Fibroblast of gingiva (primary cell): ENCODE data around the gene CSRP2.

Experiments
- DNase-seq: peaks from one replicate; pipeline ENCODE4 v3.0.0-alpha.2; 2011; ENCODE audit warnings: low read depth

Gene CSRP2

DNA sequence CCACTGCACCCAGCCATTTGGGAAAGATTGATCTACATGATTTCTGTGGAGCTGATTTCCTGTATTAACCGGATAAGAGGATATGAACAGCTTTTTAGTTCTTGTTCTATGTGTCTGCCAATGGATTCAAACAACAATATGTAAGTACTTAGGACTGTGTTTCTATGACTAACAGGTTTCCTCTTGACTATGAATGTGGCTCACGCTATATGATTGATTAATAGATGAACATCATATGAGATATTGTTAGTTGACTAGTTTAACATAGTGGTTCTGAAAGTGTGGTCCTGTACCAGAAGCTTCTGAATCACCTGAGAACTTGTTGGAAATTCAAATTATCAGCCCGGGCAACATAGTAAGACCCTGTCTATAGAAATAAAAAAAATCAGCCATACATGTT is 12.8 kb upstream of the CSRP2 start:
- no peak for DNase-seq

DNA sequence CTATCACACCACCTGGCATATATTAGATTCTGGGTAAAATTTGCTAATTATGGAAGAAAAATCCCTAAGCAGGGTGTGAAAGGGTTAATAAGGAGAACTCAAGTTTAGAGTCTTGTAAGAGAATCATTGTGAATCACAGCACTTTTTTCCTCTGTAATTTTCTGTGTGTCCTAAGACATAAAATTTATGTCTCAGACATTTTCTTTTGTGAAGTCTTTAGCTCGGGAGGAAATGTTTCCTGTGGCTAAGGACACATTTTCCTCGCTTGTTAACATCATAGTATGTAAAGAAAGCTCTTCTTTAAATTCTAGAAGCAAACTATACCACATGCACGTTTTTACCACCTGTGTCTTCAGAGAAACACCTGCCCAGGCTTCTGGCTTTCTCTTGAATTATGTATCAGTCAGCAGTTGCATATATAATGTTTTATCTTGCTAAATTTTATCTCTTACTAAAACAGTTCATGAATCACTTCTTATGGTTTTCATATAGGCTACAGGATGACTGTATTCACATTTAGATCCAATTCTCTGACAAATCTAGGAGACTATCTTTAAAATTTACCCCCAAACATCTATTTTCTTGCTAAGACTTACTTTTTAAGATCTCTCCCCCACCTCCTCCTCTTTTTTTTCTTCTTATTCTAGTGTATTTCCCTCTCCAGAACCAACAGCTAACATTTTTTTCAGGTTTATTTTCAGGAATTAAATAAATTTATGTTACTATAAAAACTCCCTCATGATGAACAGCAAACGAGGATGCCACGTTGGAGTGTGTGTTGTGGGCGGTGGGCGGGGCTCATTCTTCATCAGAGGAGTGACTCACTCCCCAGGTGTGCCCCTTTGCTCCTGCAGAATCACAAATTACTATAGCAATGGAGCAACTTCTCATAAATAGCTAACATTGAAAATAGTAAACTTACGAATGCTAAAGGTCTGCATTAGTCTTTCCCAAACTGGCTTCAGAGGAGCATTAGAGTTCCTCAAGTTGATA is 11.6 kb upstream of the CSRP2 start:
- no peak for DNase-seq

DNA sequence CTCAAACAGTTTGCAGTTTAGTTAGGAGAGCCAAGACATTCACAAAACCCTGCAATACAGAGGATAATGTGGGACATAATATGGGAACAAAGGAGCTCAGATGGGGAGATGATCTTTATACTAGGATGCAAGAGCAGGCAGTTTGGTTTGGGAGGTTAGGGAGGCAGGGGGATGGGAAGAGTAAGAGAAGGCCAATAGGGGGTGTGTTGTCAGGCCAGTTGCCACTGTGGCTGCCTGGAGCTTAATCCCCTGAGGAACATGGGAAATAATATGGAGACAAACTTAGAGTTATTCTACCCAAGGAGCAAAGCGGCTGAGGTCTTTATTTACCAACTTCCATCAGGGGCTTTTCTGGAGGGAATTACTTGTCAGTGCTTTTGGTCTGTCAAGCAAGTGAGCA is 10.0 kb upstream of the CSRP2 start:
- no peak for DNase-seq

DNA sequence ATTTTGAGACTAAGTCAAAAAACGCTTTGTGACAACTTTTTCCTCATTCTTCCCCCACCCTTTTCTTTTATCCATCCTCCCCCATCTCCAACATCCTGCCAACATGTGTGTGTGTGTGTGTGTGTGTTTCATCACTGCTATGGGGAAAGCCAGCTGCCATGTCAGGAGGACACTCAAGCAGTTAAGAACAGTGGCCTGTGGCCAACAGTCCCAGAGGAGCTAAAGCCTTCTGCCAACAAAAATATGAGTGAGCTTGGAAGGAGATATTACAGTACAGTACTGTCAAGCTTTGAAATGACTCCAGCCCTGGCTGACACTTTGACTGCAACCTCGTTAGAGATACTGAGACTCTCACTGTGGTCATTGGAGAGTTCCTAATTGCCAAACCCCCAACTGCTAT is 5.0 kb upstream of the CSRP2 start:
- DNase-seq, result peak; percentile 89

DNA sequence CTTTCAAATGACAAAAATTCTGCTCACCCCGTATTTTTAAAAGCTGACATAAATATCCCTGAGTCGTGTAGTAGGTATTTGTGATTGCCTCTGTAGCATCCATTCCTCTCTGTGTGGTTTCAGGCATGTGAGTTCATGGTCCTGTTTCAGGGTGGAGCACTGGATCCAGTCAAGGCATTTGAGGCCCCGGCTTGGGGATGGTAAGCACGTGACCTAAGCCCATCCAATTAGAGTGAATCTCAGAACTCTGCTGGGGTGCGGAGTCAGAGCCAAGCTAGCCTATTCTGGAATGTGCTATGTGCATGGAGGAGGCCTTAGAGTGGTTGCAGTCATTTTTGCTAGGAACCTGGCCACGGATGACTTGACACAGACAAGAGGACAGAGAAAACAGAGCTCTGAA is 4.3 kb upstream of the CSRP2 start:
- peak; percentile 21 for DNase-seq

DNA sequence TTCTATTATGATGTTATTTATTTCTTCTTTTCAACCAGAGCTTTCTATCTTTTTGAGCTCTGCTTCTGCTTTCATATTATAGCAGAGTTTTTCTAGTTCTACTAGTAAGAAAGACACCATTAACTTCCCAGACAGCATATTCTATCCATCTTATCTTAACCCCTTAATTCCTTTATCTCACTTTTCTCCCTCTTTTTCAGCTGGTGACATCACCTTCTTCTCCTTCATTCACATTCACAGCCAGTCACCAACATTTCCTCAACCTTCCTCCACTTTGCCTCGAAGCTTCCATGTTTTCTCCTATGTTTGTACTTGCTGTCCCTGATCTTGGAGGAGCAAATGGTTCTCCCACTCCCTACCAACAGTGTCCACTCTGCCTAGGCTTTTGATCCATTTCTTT is 3.5 kb upstream of the CSRP2 start:
- no peak for DNase-seq

GRCh38 chr12:76881142-76881541 is 2.3 kb upstream of the CSRP2 start:
- DNase-seq, result no peak

GRCh38 chr12:76880519-76881023 is 1.8 kb upstream of the CSRP2 start:
- no peak for DNase-seq

GRCh38 chr12:76879710-76880518 is 1.1 kb upstream of the CSRP2 start:
- no peak for DNase-seq

DNA sequence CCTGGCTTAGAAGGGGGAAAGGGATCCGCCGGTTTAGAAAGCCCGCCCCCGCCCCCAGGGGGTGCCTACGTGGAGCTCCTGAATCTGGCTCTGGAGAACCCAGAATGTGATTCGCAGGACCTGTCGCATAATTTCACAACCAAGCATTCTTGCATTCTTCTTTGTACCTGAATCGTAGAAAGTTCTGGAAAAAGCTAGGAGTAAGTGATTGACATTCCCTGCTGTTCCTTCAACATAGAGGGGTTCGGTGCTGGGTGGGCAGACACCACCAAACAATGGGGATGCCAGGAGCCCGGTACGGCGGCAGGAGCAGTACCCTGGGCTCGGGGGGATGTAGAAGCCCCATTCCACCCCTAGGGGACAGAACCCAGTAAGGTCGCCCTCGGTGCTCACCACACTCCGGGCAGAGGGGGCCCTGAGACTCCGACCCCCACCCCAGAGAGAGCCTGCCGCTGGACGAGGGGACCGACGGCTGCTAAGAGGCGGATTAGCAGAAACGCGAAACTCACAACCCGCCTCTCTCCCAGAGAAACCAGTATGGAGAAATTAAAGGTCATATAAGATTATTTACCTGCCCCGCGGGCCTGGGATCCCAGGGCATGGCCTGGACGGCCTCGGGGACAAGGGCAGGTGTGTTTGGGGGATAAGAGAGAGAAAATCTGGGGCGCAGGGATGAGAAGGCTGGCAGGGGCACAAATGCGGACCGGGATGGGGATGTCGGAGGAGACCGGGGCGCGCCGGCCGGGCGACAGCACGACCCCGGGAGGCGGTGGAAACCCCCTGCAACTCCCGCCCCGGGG is 520 bp downstream of the CSRP2 start:
- DNase-seq, result no peak

DNA sequence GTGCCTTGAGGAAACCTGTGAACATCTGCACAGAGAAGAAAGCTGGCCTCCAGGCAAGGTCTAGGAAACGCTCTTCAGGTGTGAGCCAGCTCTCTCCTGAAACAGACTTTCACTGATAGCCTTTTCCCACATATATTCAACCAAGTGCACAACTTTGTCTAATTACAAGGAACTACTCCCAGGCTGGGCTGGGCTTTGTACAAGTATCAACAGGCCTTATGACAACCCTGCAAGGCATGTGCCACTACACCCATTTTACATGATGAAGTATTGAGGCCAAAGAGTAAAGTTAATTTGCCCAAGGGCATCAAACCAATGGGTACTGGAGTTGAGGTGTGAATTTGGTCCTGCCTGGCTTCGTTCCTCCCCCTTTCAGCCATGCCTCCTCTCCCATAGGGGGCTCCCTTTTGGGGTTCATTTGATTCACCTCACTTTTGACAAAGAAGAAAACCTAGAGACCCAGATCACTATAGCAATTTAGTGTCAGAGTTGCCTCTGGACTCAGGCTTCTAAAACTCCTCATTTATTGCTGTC is 2.1 kb downstream of the CSRP2 start:
- no peak for DNase-seq

DNA sequence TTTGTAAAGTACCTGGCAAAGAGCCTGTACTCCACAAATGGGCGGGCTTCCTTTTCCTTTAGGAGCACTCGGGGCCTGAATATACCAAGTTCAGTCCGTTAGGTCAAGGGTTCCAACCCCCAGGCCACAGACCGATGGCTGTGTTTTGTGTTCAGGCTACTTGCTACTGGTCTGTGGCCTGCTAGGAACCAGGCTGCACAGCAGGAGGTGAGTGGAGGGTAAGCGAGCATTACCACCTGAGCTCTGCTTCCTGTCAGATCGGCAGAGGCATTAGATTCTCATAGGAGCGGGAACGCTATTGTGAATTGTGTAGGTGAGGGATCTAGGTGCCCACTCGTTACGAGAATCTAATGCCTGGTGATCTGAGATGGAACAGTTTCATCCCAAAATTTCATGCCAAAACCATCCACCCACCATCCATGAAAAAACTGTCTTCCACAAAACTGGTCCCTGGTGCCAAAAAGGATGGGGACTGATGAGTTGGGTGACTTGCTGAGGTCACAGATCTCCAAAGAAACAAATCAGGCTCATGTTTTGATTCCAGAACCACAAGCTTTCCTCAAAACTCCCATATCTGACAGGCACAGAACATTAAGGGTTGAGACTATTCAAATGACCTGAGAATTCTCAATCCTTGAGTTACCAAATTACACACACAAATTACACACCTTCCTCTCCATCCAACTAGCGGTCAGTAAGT is 4.2 kb downstream of the CSRP2 start:
- DNase-seq, result no peak

- DNase-seq, result peak; percentile 7
Measured at GRCh38 chr12:76874027-76874426, 4.8 kb downstream of the CSRP2 start.

DNA sequence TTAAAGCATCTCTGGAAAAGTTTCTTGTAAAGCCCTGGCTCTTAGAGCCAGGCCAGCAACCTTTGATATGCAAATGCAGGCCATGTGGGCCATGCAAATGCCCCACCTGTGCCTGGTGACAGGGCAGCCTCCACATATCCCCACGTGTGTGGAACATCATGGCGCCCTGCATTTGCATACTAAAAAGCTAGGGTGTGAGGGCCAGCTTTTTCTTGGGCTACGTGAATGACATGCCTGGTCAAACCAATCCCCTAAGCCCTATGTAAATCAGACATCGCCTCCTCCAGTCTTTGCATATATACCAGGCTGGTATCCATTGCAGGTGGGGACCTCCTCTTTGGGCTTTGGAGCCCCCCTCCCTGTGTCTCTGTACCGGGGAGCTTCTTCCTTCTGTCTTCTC is 6.4 kb downstream of the CSRP2 start:
- DNase-seq, result no peak

- DNase-seq, result peak; percentile 49
Measured at GRCh38 chr12:76871742-76872141, 7.1 kb downstream of the CSRP2 start.

DNA sequence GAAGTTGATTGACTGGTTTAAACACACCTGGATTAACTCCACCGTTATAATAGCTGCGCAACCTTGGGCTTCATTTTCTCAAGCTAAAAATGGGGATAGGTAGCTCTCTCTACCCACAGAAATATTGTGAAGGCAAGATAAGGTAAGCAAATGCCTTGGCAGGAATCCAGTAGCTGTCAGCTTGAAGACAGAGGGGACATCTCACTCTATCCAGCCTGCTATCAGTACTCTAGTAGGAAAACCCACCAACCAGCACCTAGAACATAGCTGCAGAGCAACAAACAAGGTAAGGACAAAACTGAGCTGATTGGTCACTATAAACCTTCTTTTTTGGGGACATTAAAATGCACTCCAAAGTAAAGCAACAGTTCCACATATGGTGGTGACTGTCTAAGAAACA is 7.7 kb downstream of the CSRP2 start:
- DNase-seq, result no peak

DNA sequence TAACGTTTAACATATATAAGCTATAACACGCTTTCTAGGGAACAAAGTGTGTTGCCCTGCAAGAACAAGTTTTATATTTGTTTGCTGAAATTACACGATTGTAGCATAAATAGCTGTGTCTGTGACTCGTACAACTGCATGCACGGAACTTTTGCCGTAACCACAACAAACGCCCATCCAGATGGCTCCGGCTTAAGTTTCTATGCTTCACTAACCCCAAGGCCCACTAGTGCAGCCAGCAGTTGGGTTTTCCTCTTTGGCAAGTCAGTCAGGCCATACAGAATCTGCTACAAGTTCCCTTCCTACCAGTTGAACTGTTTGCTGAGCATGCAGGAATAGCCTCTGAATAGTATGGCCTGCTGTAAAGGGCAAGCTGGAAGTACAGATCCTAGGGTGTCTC is 12.1 kb downstream of the CSRP2 start:
- peak; percentile 80 for DNase-seq

- no peak for DNase-seq
Measured at GRCh38 chr12:76866151-76866567, 12.7 kb downstream of the CSRP2 start.

DNA sequence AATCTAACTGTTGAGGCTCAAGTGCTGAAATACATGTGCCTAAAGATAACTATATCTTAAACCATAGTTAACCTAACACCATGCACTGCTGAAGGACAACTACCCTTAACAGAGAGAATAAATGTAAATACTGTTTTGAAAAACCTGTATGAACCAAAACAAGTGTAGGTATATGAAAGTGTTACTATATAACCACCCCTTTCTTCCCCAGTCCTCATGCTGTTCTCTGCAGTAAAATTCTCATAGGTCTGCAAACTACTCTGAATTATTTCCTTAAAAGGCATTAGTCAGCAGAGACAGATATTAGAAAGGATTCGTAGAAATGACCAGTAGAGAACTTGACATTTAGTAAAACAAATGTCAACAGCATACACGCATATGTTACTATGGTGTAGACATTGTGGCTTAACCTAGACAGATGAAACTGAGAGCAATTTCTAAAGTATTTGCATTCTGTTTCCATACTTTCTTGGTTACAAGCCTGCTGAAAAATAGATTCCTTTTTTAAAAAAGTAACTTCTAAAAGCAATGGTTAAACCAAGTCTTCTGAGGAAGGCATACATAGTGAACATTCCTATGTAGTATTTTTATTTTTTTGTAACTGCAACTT is 13.9 kb downstream of the CSRP2 start:
- no peak for DNase-seq

DNA sequence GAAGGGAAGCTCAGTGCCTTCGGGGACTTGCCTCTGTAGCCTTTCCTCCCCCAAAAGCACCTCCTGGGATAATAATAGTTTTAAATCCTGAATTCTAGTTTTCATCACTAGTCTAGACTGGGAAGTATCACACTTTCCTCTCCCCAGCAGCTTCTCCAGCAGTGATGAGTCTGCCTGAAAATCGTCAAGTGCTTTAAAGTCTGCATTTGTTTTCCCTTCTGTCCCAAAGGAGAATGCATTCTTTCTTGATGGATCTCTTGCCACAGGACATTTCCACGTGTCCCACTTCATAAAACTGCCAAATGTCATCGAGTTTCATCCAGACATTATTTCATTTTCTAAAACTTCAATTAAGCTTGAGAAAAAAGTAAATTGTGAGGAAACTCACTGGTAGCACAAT is 15.0 kb downstream of the CSRP2 start:
- DNase-seq, result peak; percentile 46
